ENCODE data around the gene MACROD2.
"Not testable (repeated sequence)": the region's sequence is repeated elsewhere in the genome, so short reads cannot be mapped to it uniquely, and the experiment has no call there.

The MACROD2 gene

GRCh38 chr20:14889496-14890255, 894.4 kb downstream of the MACROD2 start:
- no peak for DNase-seq

GRCh38 chr20:14890713-14891112, 895.4 kb downstream of the MACROD2 start:
- no peak for DNase-seq

GRCh38 chr20:14892782-14893181, 897.5 kb downstream of the MACROD2 start:
- DNase-seq: no peak

- no peak for DNase-seq
Measured at GRCh38 chr20:14896569-14896968, 901.3 kb downstream of the MACROD2 start.

- no peak for DNase-seq
Measured at GRCh38 chr20:14897608-14898007, 902.3 kb downstream of the MACROD2 start.

- no peak for DNase-seq
Measured at GRCh38 chr20:14902432-14903089, 907.2 kb downstream of the MACROD2 start.

- DNase-seq: no peak
Measured at GRCh38 chr20:14906908-14907434, 911.7 kb downstream of the MACROD2 start.

- no peak for DNase-seq
Measured at GRCh38 chr20:14910126-14910525, 914.8 kb downstream of the MACROD2 start.

GRCh38 chr20:14913896-14914620, 918.7 kb downstream of the MACROD2 start:
- no peak for DNase-seq

- no peak for DNase-seq
Measured at GRCh38 chr20:14914633-14915032, 919.3 kb downstream of the MACROD2 start.

GRCh38 chr20:14915356-14915755, 920.0 kb downstream of the MACROD2 start:
- DNase-seq: no peak

- DNase-seq: no peak
Measured at GRCh38 chr20:14916360-14916920, 921.1 kb downstream of the MACROD2 start.

GRCh38 chr20:14918281-14918680, 923.0 kb downstream of the MACROD2 start:
- no peak for DNase-seq

GRCh38 chr20:14918976-14919375, 923.7 kb downstream of the MACROD2 start:
- DNase-seq: no peak

- peak; percentile 87 for DNase-seq
Measured at GRCh38 chr20:14919501-14920081, 924.3 kb downstream of the MACROD2 start.

GRCh38 chr20:14921513-14921912, 926.2 kb downstream of the MACROD2 start:
- no peak for DNase-seq

- DNase-seq: no peak
Measured at GRCh38 chr20:14922503-14923267, 927.4 kb downstream of the MACROD2 start.

GRCh38 chr20:14924433-14924832, 929.1 kb downstream of the MACROD2 start:
- no peak for DNase-seq

GRCh38 chr20:14925300-14925699, 930.0 kb downstream of the MACROD2 start:
- DNase-seq: no peak

- not testable (repeated sequence) for DNase-seq
Measured at GRCh38 chr20:14926436-14926835, 931.1 kb downstream of the MACROD2 start.

- peak; percentile 86 for DNase-seq
Measured at GRCh38 chr20:14928083-14928482, 932.8 kb downstream of the MACROD2 start.

- no peak for DNase-seq
Measured at GRCh38 chr20:14929388-14929787, 934.1 kb downstream of the MACROD2 start.

Data from NCI-H748 treated with DMSO at 0.1 percent for 48 hours (cell line).